HFFc6 (cell line): Measurements from ENCODE around the gene SOS1. TPM values are rescaled to one million over a fixed set of nuclear protein-coding genes. Genes with fewer than 3 reads are reported as not detected.

Source experiments
- DNase-seq: peaks from one replicate; pipeline ENCODE4 v3.0.0-alpha.2; 2018
- H3K27ac Mint-ChIP-seq: 2 replicates; pipeline ENCODE4 v1.8.0; 2020; ENCODE audit warnings: mild to moderate bottlenecking, mixed read lengths
- H3K27me3 Mint-ChIP-seq: 2 replicates; pipeline ENCODE4 v1.8.0; 2021; ENCODE audit warnings: mild to moderate bottlenecking, moderate library complexity, mixed read lengths; ENCODE audit not compliant: insufficient read depth
- H3K36me3 Mint-ChIP-seq: 2 replicates; pipeline ENCODE4 v1.8.0; 2021; ENCODE audit warnings: low read depth, mixed read lengths
- H3K4me1 Mint-ChIP-seq: 2 replicates; pipeline ENCODE4 v1.8.0; 2020; ENCODE audit warnings: low read depth, mixed read lengths
- H3K4me3 Mint-ChIP-seq: 2 replicates; pipeline ENCODE4 v1.8.0; 2020; ENCODE audit warnings: mild to moderate bottlenecking, moderate library complexity, mixed read lengths
- H3K9me3 Mint-ChIP-seq: 2 replicates; pipeline ENCODE4 v1.8.0; 2020; ENCODE audit warnings: mild to moderate bottlenecking, mixed read lengths
- CTCF ChIP-seq: fragments of 200-600 bp; sonication (generic); IDR thresholded peaks from 2 replicates; pipeline ENCODE4 v1.5.0; 2021; ENCODE audit warnings: antibody characterized with exemption, mild to moderate bottlenecking
- total RNA-seq, 6 experiments: library from RNA; stranded (reverse); fragmentation: NEBNext Ultra II Directional; extraction: Animal tissue kit (Norgen Biotek cat#: 25700); gene quantifications; 2 replicates in 1 of 6; 3 replicates in 5 of 6; pipeline ENCODE4 v1.2.3, GENCODE V29; 2021

Gene SOS1
- total RNA-seq, 6 experiments from 2014 or later, result 20.9 to 31.4 (median 24.6) TPM

GRCh38 chr2:39050109-39050508, 70.7 kb downstream of the SOS1 start:
- Mint-ChIP-seq H3K9me3 (no peaks in the 10 kb centered on the region), H3K36me3 (peaks cover 26% of the 10 kb centered on the region), H3K4me3 (no peak overlapping the region), H3K27me3 (no peaks in the 10 kb centered on the region; the same call in 1 of the 2 replicates), H3K4me1 (peaks cover 20% of the 10 kb centered on the region), H3K27ac (0 out of 2 replicates have a peak overlapping the region, but pooled peaks have one; percentile 24)
- TF ChIP-seq CTCF, result no peak
- DNase-seq, result peak; percentile 28

- peaks cover 25% of the 10 kb centered on the region for H3K4me1 Mint-ChIP-seq
- no peak overlapping the region for H3K27ac Mint-ChIP-seq
- H3K9me3 Mint-ChIP-seq, result no peaks in the 10 kb centered on the region
- no peak for TF ChIP-seq CTCF
- H3K36me3 Mint-ChIP-seq, result peaks cover 13% of the 10 kb centered on the region
- no peak for DNase-seq
- 0 out of 2 replicates have a peak, but pooled peaks cover 2% of the 10 kb centered on the region for H3K27me3 Mint-ChIP-seq
- H3K4me3 Mint-ChIP-seq, result no peak overlapping the region
Measured at GRCh38 chr2:39039072-39039471, 81.8 kb downstream of the SOS1 start.

- TF ChIP-seq CTCF, result no peak
- Mint-ChIP-seq H3K27ac (0 out of 2 replicates have a peak overlapping the region, but pooled peaks have one; percentile 16), H3K9me3 (no peaks in the 10 kb centered on the region), H3K36me3 (peaks cover 4% of the 10 kb centered on the region; the same call in 1 of the 2 replicates), H3K4me1 (peaks cover 37% of the 10 kb centered on the region), H3K27me3 (no peaks in the 10 kb centered on the region; the same call in 1 of the 2 replicates), H3K4me3 (peak overlapping the region; percentile 3; the same call in 1 of the 2 replicates)
- DNase-seq, result peak; percentile 55
Measured at GRCh38 chr2:39033980-39034379, 86.9 kb downstream of the SOS1 start.

- H3K4me1 Mint-ChIP-seq, result peaks cover 19% of the 10 kb centered on the region
- no peak for DNase-seq
- TF ChIP-seq CTCF, result no peak
- H3K9me3 Mint-ChIP-seq, result no peaks in the 10 kb centered on the region
- H3K4me3 Mint-ChIP-seq, result no peak overlapping the region
- 0 out of 2 replicates have a peak, but pooled peaks cover 9% of the 10 kb centered on the region for H3K36me3 Mint-ChIP-seq
- no peak overlapping the region for H3K27ac Mint-ChIP-seq
- H3K27me3 Mint-ChIP-seq, result no peaks in the 10 kb centered on the region
Measured at GRCh38 chr2:39027421-39027820, 93.4 kb downstream of the SOS1 start.

- TF ChIP-seq CTCF, result no peak
- Mint-ChIP-seq H3K27me3 (no peaks in the 10 kb centered on the region), H3K9me3 (no peaks in the 10 kb centered on the region), H3K27ac (no peak overlapping the region), H3K36me3 (0 out of 2 replicates have a peak, but pooled peaks cover 5% of the 10 kb centered on the region), H3K4me3 (no peak overlapping the region), H3K4me1 (peaks cover 15% of the 10 kb centered on the region)
- peak; percentile 24 for DNase-seq
Measured at GRCh38 chr2:39024833-39025232, 96.0 kb downstream of the SOS1 start.
